ENCODE measurements around the gene XXYLT1. TPM values are rescaled to one million over a fixed set of nuclear protein-coding genes. Genes with fewer than 3 reads are reported as not detected.

Gene XXYLT1
- total and polyA plus RNA-seq, 9 of the 15 experiments (the other 6 are each of a cell fraction or from before 2014, with no cell fraction given): 1.9 to 18.9 (median 15.0) TPM

DNA sequence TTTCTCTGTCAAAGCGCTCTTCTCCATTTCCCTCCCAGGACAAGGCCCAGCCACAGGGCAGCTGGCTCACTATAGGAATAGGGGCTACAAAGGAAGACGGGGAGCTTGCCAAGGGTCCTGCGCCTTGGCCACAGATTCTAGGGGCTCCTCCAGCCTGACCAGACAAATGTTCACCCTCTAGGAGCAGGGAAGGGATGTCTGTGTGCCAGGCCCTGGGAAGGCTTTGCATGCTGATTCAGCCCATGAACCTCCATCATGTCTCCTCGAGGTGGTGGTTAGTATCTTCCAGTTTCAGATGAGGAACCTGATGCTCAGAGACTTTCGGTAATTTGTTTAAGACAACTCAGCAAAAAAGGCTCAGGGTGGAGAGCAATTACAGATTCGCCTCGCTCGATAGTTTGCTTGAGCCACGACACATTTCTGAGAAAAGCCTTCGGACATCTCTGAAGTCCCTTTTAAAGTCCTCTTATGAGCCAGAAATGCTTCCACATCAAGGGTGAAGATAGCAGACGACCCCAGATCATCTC lies 110.0 kb downstream of the XXYLT1 start (continued):
- TF ChIP-seq, protein P1, sequence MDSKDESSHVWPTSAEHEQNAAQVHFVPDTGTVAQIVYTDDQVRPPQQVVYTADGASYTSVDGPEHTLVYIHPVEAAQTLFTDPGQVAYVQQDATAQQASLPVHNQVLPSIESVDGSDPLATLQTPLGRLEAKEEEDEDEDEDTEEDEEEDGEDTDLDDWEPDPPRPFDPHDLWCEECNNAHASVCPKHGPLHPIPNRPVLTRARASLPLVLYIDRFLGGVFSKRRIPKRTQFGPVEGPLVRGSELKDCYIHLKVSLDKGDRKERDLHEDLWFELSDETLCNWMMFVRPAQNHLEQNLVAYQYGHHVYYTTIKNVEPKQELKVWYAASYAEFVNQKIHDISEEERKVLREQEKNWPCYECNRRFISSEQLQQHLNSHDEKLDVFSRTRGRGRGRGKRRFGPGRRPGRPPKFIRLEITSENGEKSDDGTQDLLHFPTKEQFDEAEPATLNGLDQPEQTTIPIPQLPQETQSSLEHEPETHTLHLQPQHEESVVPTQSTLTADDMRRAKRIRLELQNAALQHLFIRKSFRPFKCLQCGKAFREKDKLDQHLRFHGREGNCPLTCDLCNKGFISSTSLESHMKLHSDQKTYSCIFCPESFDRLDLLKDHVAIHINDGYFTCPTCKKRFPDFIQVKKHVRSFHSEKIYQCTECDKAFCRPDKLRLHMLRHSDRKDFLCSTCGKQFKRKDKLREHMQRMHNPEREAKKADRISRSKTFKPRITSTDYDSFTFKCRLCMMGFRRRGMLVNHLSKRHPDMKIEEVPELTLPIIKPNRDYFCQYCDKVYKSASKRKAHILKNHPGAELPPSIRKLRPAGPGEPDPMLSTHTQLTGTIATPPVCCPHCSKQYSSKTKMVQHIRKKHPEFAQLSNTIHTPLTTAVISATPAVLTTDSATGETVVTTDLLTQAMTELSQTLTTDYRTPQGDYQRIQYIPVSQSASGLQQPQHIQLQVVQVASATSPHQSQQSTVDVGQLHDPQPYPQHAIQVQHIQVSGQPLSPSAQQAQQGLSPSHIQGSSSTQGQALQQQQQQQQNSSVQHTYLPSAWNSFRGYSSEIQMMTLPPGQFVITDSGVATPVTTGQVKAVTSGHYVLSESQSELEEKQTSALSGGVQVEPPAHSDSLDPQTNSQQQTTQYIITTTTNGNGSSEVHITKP (IDR thresholded peaks at IDR 0.05; ENCODE audit: partially characterized antibody): peak; percentile 78
- TF ChIP-seq ZNF830 (CRISPR knock-in tag; IDR thresholded peaks at IDR 0.05) (no peak), ZC3H11A (IDR thresholded peaks at IDR 0.05; ENCODE audit: low read depth, low read length) (no peak)

DNA sequence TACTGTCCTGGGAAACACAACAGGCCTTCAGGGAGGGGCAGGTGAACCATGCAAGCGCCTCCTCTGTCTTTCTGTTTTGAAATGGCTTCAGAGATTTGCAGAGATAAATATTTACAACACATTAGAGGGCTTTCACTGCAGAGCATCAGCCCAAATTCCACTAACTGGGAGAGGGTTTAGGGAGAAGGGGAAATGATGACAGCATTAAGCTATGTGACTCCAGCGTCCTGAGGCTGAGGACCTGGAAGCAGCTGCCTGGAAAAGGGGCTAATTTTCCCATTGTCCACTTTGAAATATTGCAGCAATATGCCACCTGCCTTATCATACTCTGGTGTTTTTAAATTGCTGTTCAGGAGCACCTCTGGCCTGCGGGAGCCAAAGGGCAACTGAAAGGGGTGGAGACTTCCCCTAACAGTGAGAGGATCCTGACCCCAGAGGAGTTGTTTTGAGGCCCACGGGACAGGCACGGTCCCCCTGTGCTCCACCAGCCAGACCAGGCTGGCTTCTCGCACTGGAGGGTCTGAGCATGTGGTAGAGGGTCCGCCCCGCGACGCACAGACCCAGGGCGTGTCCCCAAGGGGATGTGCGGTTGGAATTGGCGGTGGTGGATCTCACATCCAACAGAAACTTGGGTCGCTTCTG lies 110.6 kb downstream of the XXYLT1 start:
- Histone ChIP-seq H3K79me2 (ENCODE audit: control insufficient read depth, insufficient read depth, low read length) (peaks cover 40% of the 10 kb centered on the region), H3K4me3 (no peak overlapping the region), H3K9me3 (replicated peaks; ENCODE audit: control insufficient read depth, insufficient read depth, low read depth, low read length) (no peaks in the 10 kb centered on the region), H4K20me1 (replicated peaks; ENCODE audit: control insufficient read depth, insufficient read depth, low read length) (no peaks in the 10 kb centered on the region), H2AFZ (ENCODE audit: low read depth, low read length) (peak overlapping the region; percentile 37; the same call in 1 of the 2 replicates), H3K27me3 (ENCODE audit: control insufficient read depth in 2 of 2, insufficient read depth in 2 of 2, low read length in 2 of 2) (no peaks in the 10 kb centered on the region; a peak in 1 of 5 replicates), H3K27ac (ENCODE audit: extremely low read depth, low read depth, low read length) (peak overlapping the region; percentile 48; the same call in 2 of the 3 replicates), H3K36me3 (ENCODE audit: control insufficient read depth, insufficient read depth, low read length) (peaks cover 4% of the 10 kb centered on the region; the same call in 2 of the 3 replicates), H3K9ac (ENCODE audit: insufficient read depth in 1 of 2, low read depth in 2 of 2, low read length in 2 of 2) (peak overlapping the region; percentile 18 to 73), H3K4me2 (ENCODE audit: insufficient read depth, low read length) (peak overlapping the region; percentile 18; the same call in 1 of the 2 replicates), H3K9me1 (ENCODE audit: control insufficient read depth, insufficient read depth, low read length) (no peaks in the 10 kb centered on the region), H3K4me1 (replicated peaks in 1 of 2; ENCODE audit: control insufficient read depth in 2 of 2, insufficient read depth in 2 of 2, low read length in 2 of 2) (peaks cover 39 to 60% of the 10 kb centered on the region in 2 experiments)
- intact Hi-C loops (cut with micrococcal nuclease): no loop called here
- DNase-seq (ENCODE audit: extremely low read depth in 1 of 4, low spot score in 3 of 4) (no peak), ATAC-seq (peak; percentile 12; the same call in 1 of the 3 replicates), FAIRE-seq (peak; percentile 23)
- 66% methylated on average over 13 of the region's 14 CpGs for WGBS (ENCODE audit: insufficient coverage, low coverage, missing lambda C conversion rate)
- ChIA-PET POLR2A (interaction anchor here (0.7 to 2.8 kb wide), 4 partner anchors 13 to 28 kb away, joined by 3 to 10 read pairs (median 5); no protein-coding TSS in a partner anchor), CTCF (ENCODE audit: low intra/inter-chr PET ratio) (no interaction called here)
- in situ Hi-C loops (cut with MboI): no loop called here
- BruUV-seq (replicated peaks): no TSS peak
- TF ChIP-seq, protein P2, sequence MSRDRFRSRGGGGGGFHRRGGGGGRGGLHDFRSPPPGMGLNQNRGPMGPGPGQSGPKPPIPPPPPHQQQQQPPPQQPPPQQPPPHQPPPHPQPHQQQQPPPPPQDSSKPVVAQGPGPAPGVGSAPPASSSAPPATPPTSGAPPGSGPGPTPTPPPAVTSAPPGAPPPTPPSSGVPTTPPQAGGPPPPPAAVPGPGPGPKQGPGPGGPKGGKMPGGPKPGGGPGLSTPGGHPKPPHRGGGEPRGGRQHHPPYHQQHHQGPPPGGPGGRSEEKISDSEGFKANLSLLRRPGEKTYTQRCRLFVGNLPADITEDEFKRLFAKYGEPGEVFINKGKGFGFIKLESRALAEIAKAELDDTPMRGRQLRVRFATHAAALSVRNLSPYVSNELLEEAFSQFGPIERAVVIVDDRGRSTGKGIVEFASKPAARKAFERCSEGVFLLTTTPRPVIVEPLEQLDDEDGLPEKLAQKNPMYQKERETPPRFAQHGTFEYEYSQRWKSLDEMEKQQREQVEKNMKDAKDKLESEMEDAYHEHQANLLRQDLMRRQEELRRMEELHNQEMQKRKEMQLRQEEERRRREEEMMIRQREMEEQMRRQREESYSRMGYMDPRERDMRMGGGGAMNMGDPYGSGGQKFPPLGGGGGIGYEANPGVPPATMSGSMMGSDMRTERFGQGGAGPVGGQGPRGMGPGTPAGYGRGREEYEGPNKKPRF (IDR thresholded peaks at IDR 0.05; ENCODE audit: low read depth, low read length): no peak
- TF ChIP-seq ATF1 (CRISPR knock-in tag; IDR thresholded peaks at IDR 0.05) (no peak), ATF1 (tag; IDR thresholded peaks at IDR 0.05) (peak; percentile 22; the same call in 1 of the 2 replicates), WHSC1 (IDR thresholded peaks at IDR 0.05; ENCODE audit: low read length) (peak; percentile 24), TAF15 (IDR thresholded peaks at IDR 0.05; ENCODE audit: low read depth, low read length) (no peak), NFRKB (IDR thresholded peaks at IDR 0.05; ENCODE audit: low read depth) (peak; percentile 29; the same call in 1 of the 2 replicates), MYC (IDR thresholded peaks at IDR 0.05; ENCODE audit: low read depth, low read length) (no peak), MYC (CRISPR knock-in tag; IDR thresholded peaks at IDR 0.05; ENCODE audit: borderline replicate concordance, low read depth) (no peak), RNF2 (IDR thresholded peaks at IDR 0.05) (no peak), CHD2 (IDR thresholded peaks at IDR 0.05; ENCODE audit: low read depth, low read length) (no peak)

Measured in K562 (cell line).